ENCODE results near the gene PGAP1. TPM values are rescaled to one million over a fixed set of nuclear protein-coding genes. Genes with fewer than 3 reads are reported as not detected.

PGAP1 gene
- total RNA-seq, 1 donor = 14.7 TPM

- H3K4me3 ChIP-seq (ENCODE audit: low read depth, low read length) = no peak overlapping the region
- peak; percentile 66 for DNase-seq (ENCODE audit: low read depth)
- no peak for TF ChIP-seq CTCF (IDR thresholded peaks at IDR 0.05; ENCODE audit: insufficient read depth, low read length)
Observed at GRCh38 chr2:196939371-196939770, 12.9 kb upstream of the PGAP1 start.

GRCh38 chr2:196935432-196935831, 8.9 kb upstream of the PGAP1 start:
- no peak for TF ChIP-seq CTCF (IDR thresholded peaks at IDR 0.05; ENCODE audit: insufficient read depth, low read length)
- H3K4me3 ChIP-seq (ENCODE audit: low read depth, low read length) = no peak overlapping the region
- DNase-seq (ENCODE audit: low read depth) = no peak

GRCh38 chr2:196934672-196935071, 8.2 kb upstream of the PGAP1 start:
- DNase-seq (ENCODE audit: low read depth) = no peak
- no peak for TF ChIP-seq CTCF (IDR thresholded peaks at IDR 0.05; ENCODE audit: insufficient read depth, low read length)
- no peak overlapping the region for H3K4me3 ChIP-seq (ENCODE audit: low read depth, low read length)

- no peak for TF ChIP-seq CTCF (IDR thresholded peaks at IDR 0.05; ENCODE audit: insufficient read depth, low read length)
- H3K4me3 ChIP-seq (ENCODE audit: low read depth, low read length) = no peak overlapping the region
- no peak for DNase-seq (ENCODE audit: low read depth)
Observed at GRCh38 chr2:196931555-196931954, 5.0 kb upstream of the PGAP1 start.

GRCh38 chr2:196927376-196928225, 1.1 kb upstream of the PGAP1 start:
- H3K4me3 ChIP-seq (ENCODE audit: low read depth, low read length) = peak overlapping the region; percentile 76
- DNase-seq (ENCODE audit: low read depth) = peak; percentile 80
- no peak for TF ChIP-seq CTCF (IDR thresholded peaks at IDR 0.05; ENCODE audit: insufficient read depth, low read length)

GRCh38 chr2:196925768-196926561, 542 bp downstream of the PGAP1 start:
- peak overlapping the region; percentile 76 for H3K4me3 ChIP-seq (ENCODE audit: low read depth, low read length)
- peak; percentile 31 for DNase-seq (ENCODE audit: low read depth)
- no peak for TF ChIP-seq CTCF (IDR thresholded peaks at IDR 0.05; ENCODE audit: insufficient read depth, low read length)
